ENCODE data around the gene TNFAIP8. TPM values are rescaled to one million over a fixed set of nuclear protein-coding genes. Genes with fewer than 3 reads are reported as not detected.

TNFAIP8 gene
- total RNA-seq, 1 donor from 2014 or later: 3.2 TPM

DNA sequence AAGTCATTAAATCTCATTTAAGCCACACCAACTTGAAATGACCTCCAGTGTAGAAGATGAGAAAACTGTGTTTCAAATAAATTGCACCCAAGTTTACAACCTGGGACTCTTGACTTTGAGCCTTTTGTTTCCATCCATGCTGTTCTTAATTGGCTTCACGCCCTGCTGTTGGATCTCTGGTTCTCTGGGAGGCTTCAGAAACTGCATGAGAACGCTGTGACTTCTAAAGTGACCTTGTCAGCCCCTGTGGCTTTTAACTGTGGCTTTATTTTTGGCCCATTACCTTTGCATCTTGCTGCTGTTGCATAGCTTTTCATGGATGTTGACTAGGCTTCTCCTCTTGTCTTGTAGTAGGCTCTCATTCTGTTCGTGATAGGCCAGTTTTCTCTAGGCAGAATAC is 29.3 kb downstream of the TNFAIP8 start:
- H3K36me3 ChIP-seq: no peaks in the 10 kb centered on the region
- no peak overlapping the region for H3K4me3 ChIP-seq
- peaks cover 51% of the 10 kb centered on the region for H3K4me1 ChIP-seq
- DNase-seq: no peak
- TF ChIP-seq, protein P1, sequence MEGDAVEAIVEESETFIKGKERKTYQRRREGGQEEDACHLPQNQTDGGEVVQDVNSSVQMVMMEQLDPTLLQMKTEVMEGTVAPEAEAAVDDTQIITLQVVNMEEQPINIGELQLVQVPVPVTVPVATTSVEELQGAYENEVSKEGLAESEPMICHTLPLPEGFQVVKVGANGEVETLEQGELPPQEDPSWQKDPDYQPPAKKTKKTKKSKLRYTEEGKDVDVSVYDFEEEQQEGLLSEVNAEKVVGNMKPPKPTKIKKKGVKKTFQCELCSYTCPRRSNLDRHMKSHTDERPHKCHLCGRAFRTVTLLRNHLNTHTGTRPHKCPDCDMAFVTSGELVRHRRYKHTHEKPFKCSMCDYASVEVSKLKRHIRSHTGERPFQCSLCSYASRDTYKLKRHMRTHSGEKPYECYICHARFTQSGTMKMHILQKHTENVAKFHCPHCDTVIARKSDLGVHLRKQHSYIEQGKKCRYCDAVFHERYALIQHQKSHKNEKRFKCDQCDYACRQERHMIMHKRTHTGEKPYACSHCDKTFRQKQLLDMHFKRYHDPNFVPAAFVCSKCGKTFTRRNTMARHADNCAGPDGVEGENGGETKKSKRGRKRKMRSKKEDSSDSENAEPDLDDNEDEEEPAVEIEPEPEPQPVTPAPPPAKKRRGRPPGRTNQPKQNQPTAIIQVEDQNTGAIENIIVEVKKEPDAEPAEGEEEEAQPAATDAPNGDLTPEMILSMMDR (IDR thresholded peaks at IDR 0.05; ENCODE audit: borderline replicate concordance): no peak
- no peaks in the 10 kb centered on the region for H3K27me3 ChIP-seq (ENCODE audit: low read depth)
- peak overlapping the region; percentile 53 for H3K27ac ChIP-seq (replicated peaks)
- no peaks in the 10 kb centered on the region for H3K9me3 ChIP-seq (replicated peaks)
- intact Hi-C loops (cut with micrococcal nuclease): no loop called here

DNA sequence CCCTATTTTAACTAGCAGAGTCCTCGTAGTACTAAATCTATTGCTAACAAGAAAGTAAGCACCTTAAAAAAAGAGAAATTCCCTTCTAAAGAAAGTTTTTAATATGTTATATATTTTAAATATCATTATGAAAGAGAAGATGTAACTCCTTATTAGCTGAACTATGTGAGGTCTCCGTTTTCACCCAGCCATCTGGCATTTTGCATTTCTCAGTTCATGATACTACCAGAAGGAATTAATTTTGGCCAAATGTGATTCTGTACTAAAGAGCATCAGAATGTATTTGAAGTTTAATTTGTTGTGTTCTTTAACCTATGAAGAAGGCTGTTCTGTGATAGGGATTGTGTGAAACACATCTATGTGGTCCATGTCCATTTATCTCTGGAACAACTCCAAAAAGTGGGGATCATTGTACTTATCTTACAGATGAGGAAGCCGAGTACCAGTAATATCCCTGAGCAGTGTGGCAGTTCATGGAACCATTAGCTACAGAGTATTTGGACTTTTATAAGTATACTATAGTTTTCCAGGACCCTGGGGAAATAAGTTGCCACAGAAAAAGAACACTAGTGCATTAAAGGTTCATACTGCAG is 29.8 kb downstream of the TNFAIP8 start:
- TF ChIP-seq, protein P1 (IDR thresholded peaks at IDR 0.05; ENCODE audit: borderline replicate concordance): no peak
- H3K4me1 ChIP-seq: peaks cover 51% of the 10 kb centered on the region
- intact Hi-C loops (cut with micrococcal nuclease): no loop called here

DNA sequence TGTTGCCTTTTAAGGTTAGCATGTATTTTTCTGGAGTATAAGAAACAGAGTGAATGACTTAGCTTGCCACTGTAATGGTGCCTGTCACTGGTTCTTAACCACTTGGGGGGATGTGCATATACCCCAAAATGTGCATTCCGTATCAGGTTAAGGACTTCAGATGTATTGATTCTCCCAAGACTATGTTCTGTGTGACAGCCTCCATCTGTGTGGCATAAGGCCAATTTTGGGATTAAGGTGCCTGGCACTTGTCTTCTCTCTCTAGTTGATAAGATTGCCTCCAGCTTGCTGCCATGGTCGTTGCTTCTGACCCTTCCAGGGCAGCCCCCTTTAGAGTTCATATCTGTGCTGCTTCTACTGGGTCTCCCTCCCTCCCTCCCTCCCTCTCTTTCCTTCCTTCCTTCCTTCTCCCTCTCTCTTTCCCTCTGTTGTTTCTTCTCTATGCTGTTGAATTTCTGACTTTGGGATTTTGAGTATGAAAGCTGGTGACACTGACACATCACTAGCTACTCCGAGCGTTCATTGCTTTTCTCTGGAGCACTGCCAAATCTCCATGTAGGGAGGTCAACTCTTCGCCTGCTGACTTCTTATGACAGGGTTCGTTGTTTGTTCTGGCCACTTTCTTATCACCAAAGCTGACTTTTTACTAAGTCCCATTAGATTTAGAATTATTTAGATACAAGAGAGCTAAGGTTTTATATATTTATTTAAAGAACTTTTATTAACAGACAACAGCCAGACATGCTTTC is 31.0 kb downstream of the TNFAIP8 start:
- Histone ChIP-seq H3K27me3 (ENCODE audit: low read depth) (no peaks in the 10 kb centered on the region), H3K27ac (replicated peaks) (peak overlapping the region; percentile 53), H3K9me3 (replicated peaks) (no peaks in the 10 kb centered on the region), H3K4me1 (peaks cover 51% of the 10 kb centered on the region), H3K36me3 (no peaks in the 10 kb centered on the region), H3K4me3 (peak overlapping the region; percentile 7)
- DNase-seq: no peak
- intact Hi-C loops (cut with micrococcal nuclease): no loop called here
- TF ChIP-seq, protein P1 (IDR thresholded peaks at IDR 0.05; ENCODE audit: borderline replicate concordance): no peak

More for the DNA sequence above, 29.8 kb downstream of the TNFAIP8 start:
- Histone ChIP-seq H3K27ac (replicated peaks) (peak overlapping the region; percentile 53), H3K9me3 (replicated peaks) (no peaks in the 10 kb centered on the region), H3K4me3 (no peak overlapping the region), H3K36me3 (no peaks in the 10 kb centered on the region), H3K27me3 (ENCODE audit: low read depth) (no peaks in the 10 kb centered on the region)
- no peak for DNase-seq

DNA sequence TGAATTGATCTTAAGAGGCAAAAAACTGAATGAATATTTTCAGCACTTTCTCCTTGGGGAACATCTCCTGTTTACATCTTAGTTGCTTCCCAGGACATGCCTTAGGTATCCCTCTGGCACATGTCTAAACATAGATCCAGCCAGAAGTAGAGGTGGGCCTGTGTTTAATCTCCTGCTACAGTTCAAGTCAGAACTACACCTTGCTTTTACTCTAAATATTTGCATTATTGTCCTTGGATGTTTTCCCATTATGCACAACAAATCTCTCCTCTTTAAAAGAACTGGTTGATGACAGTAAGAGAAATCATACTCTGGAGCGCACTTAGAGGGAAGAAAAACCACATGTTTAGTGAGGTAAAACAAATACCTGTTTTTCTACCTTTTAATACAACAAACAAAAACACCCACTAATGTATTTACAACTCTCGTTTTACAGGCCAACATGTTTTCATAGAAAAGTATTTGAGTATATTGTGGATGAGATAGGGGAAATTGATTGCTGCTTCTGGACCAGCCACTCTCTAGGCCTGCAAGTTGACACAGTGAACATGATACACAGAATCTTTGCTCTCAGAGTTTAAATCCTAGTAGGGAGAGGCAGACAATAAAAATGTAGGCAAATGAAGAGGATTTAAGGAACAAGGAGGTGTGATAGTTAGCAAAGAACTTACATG is 32.3 kb downstream of the TNFAIP8 start:
- Histone ChIP-seq H3K4me3 (no peak overlapping the region), H3K9me3 (replicated peaks) (no peaks in the 10 kb centered on the region), H3K27ac (replicated peaks) (peak overlapping the region; percentile 53), H3K27me3 (ENCODE audit: low read depth) (no peaks in the 10 kb centered on the region), H3K4me1 (peaks cover 51% of the 10 kb centered on the region), H3K36me3 (peaks cover 3% of the 10 kb centered on the region)
- intact Hi-C loops (cut with micrococcal nuclease): no loop called here
- TF ChIP-seq, protein P1 (IDR thresholded peaks at IDR 0.05; ENCODE audit: borderline replicate concordance): no peak
- no peak for DNase-seq

DNA sequence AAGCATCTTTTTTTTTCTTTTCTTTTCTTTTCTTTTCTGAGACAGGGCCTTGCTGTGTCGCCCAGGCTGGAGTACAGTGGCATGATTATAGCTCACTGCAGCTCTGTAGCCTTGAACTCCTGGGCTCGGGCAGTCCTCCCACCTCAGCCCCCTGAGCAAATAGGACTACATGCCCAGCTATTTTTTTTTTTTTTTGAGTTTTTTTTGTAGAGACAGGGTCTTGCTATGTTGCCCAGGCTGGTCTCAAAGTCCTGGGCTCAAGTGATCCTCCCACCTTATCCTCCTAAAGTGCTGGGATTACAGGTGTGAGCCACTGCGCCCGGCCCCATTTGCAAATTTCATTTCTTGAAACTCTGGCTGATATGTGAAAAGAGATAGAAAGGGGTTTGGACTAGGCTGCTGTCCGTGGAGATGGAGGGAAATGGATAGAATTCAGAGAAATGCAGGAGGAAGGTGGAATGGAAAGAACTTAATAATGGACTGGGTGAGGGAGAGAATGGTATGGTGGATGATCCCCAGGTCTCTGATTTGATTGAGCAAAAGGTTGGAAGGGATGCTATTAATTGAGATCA is 32.9 kb downstream of the TNFAIP8 start:
- H3K36me3 ChIP-seq: peaks cover 8% of the 10 kb centered on the region
- H3K27me3 ChIP-seq (ENCODE audit: low read depth): no peaks in the 10 kb centered on the region
- DNase-seq: no peak
- intact Hi-C loops (cut with micrococcal nuclease): no loop called here
- TF ChIP-seq, protein P1 (IDR thresholded peaks at IDR 0.05; ENCODE audit: borderline replicate concordance): no peak
- peaks cover 51% of the 10 kb centered on the region for H3K4me1 ChIP-seq
- no peaks in the 10 kb centered on the region for H3K9me3 ChIP-seq (replicated peaks)
- H3K4me3 ChIP-seq: no peak overlapping the region
- H3K27ac ChIP-seq (replicated peaks): peak overlapping the region; percentile 15

Measured in left ventricle myocardium inferior (tissue), 1 donor.